Jurkat, Clone E6-1 (cell line): Measurements from ENCODE around the gene FARSA.
A peak's percentile ranks its signal among the peaks of the same experiment; 100 is the strongest.
"Not testable (repeated sequence)": the region's sequence is repeated elsewhere in the genome, so short reads cannot be mapped to it uniquely, and the experiment has no call there.

Source experiments
- DNase-seq: peaks from one replicate; pipeline ENCODE4 v3.0.0-alpha.2; 2011; ENCODE audit warnings: low read depth, low spot score
- H3K4me3 ChIP-seq: 2 replicates; pipeline ENCODE4 v1.5.1; 2011; ENCODE audit warnings: mild to moderate bottlenecking, low read length, control low read depth, moderate library complexity

Gene FARSA

DNA sequence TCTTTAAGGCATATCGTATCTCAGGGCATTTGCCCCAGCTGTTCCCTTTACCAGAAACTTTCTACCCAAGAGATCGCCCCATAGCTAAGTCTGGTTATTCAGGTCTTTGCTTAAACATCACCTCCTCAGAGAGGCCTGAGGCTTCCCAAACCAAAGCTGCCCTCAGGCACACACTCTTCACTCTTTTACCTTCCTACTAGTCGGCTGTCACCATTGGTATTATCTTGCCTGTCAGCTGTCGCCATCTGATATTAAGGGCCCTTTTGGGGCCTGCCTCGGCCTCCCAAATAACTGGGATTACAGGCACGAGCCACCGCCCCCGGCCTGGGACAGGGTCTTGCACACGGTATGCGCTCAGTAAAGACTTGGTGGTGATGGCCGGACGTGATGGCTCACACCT lies 22.5 kb upstream of the FARSA start:
- peak overlapping the region; percentile 96 for H3K4me3 ChIP-seq
- DNase-seq: no peak

DNA sequence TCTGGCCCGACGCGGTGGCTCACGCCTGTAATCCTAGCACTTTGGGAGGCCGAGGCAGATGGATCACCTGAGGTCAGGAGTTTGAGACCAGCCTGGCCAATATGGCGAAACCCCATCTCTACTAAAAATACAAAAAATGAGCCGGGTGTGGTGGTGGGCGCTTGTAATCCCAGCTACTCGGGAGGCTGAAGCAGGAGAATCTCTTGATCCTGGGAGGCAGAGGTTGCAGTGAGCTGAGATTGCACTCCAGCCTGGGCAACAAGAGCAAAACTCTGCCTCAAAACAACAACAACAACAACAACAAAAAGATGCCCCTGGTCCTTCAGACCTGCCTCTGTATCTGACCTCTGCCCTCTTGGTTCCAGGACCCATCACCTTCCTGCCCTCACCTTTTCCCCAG lies 22.1 kb upstream of the FARSA start:
- not testable (repeated sequence) for DNase-seq
- H3K4me3 ChIP-seq: peak overlapping the region; percentile 96

DNA sequence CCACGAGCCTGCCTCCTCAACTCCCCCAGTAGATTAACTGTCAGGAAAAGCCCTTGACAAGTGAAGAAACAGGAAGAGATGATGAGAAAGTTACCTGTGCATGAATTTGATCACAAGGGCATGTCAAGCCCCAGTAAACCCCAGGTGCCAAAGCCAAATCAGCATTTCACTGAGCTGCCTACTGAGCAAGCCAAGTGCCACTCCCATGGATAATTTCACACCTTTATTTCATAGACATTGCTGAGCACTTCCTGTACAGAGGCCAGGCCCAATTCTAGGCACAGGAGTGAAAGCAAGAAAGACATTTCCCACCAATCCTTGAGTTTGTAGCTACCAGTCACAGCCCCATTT lies 21.1 kb upstream of the FARSA start:
- no peak for DNase-seq
- no peak overlapping the region for H3K4me3 ChIP-seq

DNA sequence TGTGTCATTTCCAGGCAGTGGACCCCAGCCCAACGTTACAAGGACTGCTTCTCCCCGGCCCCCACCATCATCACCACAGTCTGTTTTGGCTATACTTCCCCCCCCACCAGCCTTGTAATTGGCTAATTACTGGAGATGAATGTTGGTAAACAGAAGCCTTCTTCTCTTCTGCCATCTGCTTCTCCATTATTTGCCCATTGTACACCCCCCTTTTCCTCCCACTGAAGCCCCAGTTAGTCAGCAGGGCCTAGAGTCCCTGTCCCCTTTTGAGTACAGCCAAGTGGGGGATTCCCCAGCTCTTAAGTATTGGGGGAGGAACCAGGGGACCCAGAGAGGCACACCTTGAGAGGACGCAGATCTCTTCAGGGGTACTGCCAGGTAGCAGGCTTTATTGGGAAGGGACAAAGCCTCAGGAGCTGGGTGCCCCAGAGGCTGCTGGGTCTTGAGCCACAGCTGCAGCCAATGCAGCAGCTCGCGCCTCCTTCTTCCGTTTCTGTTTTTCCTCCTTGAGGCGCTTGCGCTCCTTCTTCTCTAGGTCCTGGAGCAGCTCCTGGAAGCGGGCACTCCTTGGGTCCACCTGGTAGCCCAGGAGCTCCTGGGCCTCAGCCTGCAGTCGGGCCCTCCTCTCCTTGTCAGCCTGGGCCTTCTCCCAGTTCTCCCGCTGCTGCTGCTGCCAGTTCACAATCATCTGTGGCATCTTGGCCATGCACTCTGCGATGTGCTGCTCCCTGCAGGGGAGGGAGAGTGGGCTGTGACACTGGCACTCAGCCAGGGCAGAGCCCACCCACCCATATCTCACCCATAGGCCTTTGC lies 20.5 kb upstream of the FARSA start:
- no peak for DNase-seq
- H3K4me3 ChIP-seq: no peak overlapping the region

DNA sequence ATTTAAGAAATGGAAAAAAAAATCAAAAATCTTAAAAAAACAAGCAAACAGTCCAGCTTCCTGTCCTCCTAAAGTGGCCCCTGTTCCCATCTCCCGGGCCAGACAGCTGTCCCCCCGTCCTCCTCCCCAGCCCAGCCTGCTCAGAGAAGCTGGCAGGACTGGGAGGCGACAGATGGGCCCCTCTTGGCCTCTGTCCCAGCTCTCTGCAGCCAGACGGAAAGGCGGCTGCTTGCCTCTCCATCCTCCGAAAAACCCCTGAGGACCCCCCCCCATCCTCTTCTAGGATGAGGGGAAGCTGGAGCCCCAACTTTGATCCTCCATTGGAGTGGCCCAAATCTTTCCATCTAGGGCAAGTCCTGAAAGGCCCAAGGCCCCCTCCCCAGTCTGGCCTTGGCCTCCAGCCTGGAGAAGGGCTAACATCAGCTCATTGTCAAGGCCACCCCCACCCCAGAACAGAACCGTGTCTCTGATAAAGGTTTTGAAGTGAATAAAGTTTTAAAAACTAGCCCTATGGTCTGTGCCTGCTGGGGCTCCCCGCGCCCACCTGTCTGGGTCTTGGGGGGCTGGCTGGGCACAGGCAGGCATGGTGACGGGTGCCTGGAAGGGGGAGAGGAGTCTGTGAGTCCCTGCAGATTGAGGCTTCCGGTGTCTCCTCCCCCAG lies 19.8 kb upstream of the FARSA start:
- no peak for DNase-seq
- no peak overlapping the region for H3K4me3 ChIP-seq

DNA sequence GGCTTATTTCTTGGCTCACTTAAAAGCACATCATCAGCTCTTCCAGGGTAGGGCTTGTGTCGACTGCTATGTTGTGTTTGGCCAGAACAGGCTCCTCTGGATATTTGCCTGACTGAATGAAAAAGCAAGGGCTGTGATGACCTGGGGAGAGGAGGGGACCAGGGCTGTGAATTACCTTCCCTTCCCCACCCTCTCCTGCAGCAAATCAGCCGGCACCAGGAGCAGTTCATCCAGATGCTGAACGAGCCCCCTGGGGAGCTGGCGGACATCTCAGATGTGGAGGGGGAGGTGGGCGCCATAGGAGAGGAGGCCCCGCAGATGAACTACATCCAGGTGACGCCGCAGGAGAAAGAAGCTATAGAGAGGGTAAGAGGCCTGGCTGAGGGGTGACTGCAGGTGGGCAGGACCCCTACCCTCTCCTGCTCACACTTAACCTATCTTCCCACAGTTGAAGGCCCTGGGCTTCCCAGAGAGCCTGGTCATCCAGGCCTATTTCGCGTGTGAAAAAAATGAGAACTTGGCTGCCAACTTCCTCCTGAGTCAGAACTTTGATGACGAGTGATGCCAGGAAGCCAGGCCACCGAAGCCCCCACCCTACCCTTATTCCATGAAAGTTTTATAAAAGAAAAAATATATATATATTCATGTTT lies 19.1 kb upstream of the FARSA start:
- no peak for DNase-seq
- H3K4me3 ChIP-seq: no peak overlapping the region

DNA sequence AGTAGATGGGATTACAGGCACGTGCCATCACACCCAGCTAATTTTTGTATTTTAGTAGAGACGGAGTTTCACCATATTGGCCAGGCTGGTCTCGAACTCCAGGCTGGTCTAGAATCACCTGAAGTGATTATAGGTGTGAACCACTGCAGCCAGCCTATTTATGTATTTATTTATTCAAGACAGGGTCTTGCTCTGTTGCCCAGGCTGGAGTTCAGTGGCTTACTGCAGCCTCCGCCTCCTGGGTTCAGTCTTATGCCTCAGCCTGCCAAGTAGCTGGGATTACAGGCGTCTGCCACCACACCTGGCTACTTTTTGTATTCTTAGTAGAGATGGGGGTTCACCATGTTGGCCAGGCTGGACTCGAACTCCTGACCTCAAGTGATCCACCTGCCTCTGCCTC lies 18.5 kb upstream of the FARSA start:
- H3K4me3 ChIP-seq, DNase-seq: not testable (repeated sequence)

DNA sequence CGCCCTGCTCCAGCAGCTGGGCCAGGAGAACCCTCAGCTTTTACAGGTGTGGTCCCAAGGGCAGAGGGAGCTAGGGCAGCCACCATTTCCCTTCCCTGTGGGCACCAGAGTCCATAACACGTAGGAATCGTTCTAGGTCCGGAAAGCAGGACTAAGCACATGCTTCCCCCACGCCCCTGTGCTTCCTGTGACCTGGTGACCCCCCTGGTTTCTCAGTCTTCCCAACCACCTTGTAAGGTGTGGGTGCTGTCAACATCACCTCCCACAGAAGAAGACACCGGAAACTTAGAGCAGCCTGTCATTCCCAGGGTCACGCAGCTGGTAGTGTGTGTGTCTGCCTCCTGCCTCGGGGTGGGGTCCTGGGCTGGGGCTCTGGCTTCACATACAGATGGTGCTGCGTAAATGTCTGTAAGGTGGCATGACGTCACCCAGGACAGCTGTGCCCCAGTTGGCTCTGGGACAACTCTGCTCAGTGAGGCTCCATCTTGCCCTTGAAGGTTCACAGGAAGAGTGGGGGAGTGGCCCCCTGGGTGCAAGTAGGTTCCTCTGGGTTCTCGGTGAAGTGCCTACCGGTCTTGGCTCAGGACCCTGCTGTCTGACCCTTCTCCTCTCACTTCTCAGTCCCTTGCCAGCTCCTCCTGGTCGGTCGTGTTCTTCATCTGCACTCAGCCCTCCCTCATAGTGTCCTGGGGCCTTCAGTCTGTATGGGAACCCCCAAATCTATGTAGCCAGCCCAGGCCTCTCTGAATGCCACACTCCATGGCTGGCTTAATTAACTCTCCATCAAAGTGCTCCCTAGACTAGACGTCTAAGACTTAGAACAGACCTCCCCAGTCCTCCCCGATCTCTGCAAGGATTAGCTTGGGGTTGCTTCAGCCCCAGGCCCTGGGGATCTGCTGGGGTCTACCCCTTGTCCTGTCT lies 16.1 kb upstream of the FARSA start:
- H3K4me3 ChIP-seq: no peak overlapping the region
- no peak for DNase-seq

DNA sequence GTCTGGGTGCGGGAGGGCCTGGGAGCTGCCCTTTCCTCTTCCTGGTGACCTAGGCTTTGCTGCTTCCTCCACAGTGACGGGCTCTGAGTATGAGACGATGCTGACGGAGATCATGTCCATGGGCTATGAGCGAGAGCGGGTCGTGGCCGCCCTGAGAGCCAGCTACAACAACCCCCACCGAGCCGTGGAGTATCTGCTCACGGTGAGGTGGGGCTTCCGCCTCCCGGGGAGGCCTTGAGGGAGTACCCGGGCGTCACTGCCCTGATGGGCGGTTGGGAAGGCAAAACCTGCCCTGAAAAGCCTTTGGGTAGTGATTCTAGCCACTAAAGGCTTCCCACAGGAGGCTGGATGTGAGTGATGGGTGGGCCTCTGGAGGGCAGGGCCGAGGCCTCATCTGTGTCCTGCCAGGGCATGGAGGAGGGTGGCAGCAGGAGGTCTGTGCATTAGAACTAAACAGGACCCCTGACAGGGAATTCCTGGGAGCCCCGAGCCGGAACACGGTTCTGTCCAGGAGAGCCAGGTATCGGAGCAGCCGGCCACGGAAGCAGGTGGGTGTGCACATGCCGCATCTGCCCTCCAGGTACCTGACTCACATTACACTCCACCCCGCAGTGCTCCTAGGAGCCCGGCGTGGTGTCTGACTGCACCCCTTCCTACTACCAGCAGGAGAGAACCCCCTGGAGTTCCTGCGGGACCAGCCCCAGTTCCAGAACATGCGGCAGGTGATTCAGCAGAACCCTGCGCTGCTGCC lies 15.3 kb upstream of the FARSA start:
- no peak overlapping the region for H3K4me3 ChIP-seq
- DNase-seq: no peak

DNA sequence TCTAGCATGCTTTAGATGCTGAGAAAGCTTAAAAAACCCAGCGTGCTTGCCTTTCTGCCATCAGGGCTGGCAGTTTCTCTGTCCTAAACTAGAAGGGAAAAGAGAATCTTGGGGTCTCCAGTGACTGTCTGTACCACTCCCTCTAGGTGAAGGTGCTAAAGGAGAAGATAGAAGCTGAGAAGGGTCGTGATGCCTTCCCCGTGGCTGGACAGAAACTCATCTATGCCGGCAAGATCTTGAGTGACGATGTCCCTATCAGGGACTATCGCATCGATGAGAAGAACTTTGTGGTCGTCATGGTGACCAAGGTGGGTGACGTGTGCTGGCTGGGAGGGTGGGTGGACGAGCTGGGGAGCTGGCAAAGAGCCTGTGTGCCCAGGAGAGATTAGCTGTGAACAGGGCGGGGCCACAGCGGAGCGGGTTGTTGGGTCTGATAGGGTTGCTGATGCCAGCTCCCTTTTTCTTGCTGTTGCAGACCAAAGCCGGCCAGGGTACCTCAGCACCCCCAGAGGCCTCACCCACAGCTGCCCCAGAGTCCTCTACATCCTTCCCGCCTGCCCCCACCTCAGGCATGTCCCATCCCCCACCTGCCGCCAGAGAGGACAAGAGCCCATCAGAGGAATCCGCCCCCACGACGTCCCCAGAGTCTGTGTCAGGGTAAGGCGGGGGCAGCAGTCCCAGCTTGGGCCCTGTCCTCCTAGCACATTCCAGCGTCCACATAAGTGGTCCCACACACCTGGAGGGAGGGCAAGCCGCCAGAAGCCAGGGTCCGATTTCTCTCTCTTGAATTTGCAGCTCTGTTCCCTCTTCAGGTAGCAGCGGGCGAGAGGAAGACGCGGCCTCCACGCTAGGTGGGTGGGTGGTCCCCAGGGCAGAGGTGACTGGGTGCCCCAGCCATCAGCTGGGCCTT lies 14.4 kb upstream of the FARSA start:
- no peak overlapping the region for H3K4me3 ChIP-seq

DNA sequence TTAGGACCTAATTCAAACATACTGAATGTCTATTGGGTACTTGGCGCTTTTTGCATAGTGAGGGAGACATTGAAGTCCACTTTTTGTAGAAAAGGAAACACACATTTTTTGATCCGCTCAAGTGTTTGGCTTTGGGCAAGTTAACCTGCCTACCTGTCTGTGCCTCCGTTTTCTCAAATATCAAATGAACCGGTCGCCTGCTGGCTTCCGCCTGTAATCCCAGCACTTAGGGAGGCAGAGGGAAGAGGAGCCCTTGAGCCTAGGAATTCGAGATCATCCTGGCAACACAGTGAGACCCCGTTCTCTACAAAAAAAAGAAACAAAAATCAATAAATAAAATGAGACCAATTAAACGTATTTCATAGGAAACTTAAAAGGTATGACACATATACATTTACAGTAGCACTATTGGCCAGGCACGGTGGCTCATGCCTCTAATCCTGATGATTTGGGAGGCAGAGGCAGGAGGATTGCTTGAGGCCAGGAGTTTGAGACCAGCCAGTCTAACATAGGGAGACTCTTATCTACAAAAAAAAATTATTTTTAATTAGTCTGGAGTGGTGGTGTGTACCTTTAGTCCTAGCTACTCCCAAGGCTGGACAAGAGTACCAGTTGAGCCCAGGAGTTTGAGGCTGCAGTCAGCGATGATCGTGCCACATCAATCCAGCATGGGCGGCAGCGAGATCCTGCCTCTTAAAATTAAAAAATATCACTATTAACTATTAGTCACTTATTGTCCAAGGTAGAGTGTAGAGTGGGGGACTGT lies 13.4 kb upstream of the FARSA start:
- DNase-seq: no peak
- peak overlapping the region; percentile 78 for H3K4me3 ChIP-seq

More for the DNA sequence above, 14.4 kb upstream of the FARSA start:
- no peak for DNase-seq

DNA sequence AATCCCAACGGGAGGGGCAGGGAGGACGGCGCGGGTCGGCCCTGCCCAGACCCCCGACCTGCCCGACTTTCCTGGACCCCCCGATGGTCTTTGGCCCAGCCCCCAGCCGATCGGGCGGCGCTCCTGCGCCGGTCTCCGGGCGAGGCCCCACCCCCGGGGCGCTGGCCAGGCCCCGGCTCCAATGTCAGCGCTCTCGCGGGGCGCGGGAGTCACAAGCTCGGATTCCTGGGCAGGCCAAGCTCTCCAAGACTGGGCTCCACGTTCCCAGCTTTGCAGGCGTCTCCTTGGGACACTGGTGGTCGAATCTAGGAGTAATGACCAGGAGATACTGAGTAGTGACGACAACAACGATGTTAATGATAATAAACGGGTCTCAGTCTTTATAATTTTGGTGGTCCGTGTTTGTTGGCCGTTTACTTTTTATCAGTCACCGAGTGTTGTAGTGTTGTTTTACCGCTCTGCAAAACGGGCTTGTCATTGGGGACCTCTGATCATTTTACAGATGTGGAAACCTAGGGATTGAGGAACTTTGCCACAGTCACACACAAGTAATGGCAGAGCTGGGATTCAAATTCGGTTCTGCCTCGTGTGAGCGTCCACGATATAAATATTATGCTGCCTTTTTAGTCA lies 12.7 kb upstream of the FARSA start:
- peak overlapping the region; percentile 78 for H3K4me3 ChIP-seq
- no peak for DNase-seq

DNA sequence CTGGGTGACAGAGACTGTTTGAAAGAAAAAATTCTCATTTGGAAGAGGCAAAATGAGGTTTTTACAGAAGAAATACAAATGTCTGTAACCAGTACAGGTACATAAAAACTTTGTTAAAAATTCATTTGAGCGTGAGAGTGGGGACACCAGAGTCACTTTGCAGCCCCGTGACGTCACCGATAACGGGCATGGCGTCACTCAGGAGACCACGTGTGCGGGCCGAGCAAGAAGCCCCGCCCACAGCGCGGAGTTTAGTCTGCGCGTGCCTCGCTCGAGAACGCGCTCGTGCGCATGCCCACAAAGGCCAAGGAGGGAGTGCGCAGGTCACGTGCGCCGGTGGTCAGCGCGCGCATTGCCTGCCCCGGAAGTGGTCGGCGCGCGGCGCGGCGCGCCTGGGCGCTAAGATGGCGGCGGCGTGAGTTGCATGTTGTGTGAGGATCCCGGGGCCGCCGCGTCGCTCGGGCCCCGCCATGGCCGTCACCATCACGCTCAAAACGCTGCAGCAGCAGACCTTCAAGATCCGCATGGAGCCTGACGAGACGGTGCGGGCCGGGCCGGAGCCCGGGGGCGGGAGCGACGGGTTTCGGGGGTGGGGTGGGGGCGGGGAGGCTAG lies 12.1 kb upstream of the FARSA start, which contains the start of gene RAD23A:
Gene RAD23A, plus strand, starts transcription at position 384 of the 613 bp plus-strand sequence. Its CDS starts 87 bp downstream, at position 471.
- peak; percentile 97 for DNase-seq
- peak within 1 kb of the TSS; percentile 78 for H3K4me3 ChIP-seq

DNA sequence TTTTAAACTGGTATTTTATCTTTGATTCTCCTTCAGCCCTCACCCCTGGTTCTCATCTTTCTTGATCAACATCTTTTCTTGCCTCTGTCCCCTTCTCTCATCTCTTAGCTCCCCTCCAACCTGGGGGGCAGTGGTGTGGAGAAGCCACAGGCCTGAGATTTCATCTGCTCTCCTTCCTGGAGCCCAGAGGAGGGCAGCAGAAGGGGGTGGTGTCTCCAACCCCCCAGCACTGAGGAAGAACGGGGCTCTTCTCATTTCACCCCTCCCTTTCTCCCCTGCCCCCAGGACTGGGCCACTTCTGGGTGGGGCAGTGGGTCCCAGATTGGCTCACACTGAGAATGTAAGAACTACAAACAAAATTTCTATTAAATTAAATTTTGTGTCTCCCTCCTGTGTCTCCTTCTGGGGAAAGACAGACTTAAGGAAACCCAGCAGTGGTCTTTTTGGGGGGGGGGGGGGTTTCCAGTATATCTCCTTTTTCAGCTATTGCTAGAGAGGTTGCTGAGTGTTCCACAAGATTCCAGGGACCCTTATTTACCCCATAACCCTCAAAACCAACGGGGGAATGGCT lies 10.7 kb upstream of the FARSA start:
- DNase-seq: no peak
- no peak overlapping the region for H3K4me3 ChIP-seq

DNA sequence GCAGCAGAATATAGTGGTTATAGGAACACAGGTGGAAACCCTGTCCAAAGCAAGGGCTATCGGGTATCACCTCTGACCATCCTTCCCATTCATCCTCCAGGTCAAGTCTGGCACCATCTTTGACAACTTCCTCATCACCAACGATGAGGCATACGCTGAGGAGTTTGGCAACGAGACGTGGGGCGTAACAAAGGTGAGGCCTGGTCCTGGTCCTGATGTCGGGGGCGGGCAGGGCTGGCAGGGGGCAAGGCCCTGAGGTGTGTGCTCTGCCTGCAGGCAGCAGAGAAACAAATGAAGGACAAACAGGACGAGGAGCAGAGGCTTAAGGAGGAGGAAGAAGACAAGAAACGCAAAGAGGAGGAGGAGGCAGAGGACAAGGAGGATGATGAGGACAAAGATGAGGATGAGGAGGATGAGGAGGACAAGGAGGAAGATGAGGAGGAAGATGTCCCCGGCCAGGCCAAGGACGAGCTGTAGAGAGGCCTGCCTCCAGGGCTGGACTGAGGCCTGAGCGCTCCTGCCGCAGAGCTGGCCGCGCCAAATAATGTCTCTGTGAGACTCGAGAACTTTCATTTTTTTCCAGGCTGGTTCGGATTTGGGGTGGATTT lies 10.0 kb upstream of the FARSA start:
- H3K4me3 ChIP-seq: no peak overlapping the region
- no peak for DNase-seq
